ENCODE data around the gene C1orf52.

The C1orf52 gene

GRCh38 chr1:85297855-85298629 is 38.6 kb upstream of the C1orf52 start:
- TF ChIP-seq, protein P1, sequence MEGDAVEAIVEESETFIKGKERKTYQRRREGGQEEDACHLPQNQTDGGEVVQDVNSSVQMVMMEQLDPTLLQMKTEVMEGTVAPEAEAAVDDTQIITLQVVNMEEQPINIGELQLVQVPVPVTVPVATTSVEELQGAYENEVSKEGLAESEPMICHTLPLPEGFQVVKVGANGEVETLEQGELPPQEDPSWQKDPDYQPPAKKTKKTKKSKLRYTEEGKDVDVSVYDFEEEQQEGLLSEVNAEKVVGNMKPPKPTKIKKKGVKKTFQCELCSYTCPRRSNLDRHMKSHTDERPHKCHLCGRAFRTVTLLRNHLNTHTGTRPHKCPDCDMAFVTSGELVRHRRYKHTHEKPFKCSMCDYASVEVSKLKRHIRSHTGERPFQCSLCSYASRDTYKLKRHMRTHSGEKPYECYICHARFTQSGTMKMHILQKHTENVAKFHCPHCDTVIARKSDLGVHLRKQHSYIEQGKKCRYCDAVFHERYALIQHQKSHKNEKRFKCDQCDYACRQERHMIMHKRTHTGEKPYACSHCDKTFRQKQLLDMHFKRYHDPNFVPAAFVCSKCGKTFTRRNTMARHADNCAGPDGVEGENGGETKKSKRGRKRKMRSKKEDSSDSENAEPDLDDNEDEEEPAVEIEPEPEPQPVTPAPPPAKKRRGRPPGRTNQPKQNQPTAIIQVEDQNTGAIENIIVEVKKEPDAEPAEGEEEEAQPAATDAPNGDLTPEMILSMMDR (IDR thresholded peaks at IDR 0.05): no peak

DNA sequence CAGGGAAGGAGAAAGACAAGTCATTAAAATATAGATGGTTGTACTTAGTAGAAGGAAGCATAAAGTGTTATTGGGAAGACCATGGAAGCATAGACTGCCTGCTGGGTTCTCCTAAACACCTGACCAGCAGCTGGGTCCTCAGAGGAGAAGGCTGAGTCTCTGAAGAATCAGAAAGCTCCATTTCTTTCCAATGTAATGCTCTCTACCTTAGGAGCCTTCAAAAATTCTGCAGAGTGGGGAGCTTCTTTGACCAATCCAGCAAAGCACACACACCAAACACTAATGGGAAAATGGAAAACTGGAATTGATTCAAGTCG is 38.0 kb upstream of the C1orf52 start:
- TF ChIP-seq, protein P1 (IDR thresholded peaks at IDR 0.05): no peak

- TF ChIP-seq, protein P1 (IDR thresholded peaks at IDR 0.05): no peak
These were observed 37.5 kb upstream of the C1orf52 start for GRCh38 chr1:85296980-85297379.

- TF ChIP-seq, protein P1 (IDR thresholded peaks at IDR 0.05): no peak
These were observed 36.2 kb upstream of the C1orf52 start for GRCh38 chr1:85295654-85296053.

DNA sequence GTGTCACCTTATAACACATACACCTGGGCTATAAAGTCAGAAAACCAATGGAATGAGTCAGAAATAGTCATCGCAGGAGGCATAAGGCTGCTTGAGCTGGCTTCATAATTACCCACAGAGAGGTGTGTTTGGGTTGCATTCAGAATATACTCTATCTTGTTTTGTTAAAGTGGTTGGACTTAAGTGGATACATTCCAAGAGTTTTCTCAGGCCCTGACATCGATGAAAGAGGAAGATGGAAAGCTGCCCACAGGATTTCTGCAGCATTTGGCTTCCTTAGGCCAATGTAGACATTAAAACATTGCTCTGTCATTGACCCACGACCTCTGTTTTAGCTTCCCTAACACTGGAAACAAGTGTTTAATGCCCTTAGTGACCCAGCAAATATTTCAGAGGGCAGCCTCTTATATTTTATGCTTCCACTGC is 35.6 kb upstream of the C1orf52 start:
- TF ChIP-seq, protein P1 (IDR thresholded peaks at IDR 0.05): no peak

DNA sequence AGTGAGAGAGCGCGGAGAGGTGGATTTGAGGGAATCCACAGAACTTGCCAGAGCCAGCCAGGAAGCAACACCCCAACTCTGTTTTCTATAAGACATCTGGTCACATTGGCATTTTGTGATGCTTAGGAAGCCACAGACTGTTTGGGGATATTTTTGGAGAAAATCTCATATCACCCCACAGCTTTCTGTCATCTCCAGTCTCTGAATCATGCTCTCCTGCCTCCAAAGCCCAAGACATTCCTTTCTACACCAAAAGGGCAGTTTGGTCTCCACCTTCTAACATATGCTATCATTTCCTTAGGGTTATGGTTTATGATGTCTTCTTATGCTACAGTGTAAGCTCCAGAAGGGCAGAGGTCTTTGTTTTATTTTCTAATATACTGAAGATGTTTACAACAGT is 31.4 kb upstream of the C1orf52 start:
- TF ChIP-seq, protein P1 (IDR thresholded peaks at IDR 0.05): no peak

- TF ChIP-seq, protein P1 (IDR thresholded peaks at IDR 0.05): no peak
These were observed 30.4 kb upstream of the C1orf52 start for GRCh38 chr1:85289848-85290335.
